Stimulated activated memory B cell treated with anti-CD40 and anti-IgM and Interleukin-4, amounts not matched to agents 10 μg/mL and 1 μg/mL and 100 μg/mL, for 72 hours (primary cell): Measurements from ENCODE around the gene EMD.

Source experiments
- ATAC-seq: fragments of 150-1000 bp; cut with Tn5 transposase; 2 replicates; pipeline ENCODE4 v1.10.0; 2021
- H3K27ac Mint-ChIP-seq: one replicate; pipeline ENCODE4 v1.8.0; 2022; ENCODE audit warnings: mild to moderate bottlenecking, mixed read lengths
- H3K27me3 Mint-ChIP-seq: one replicate; pipeline ENCODE4 v1.8.0; 2022; ENCODE audit warnings: mixed read lengths
- H3K36me3 Mint-ChIP-seq: one replicate; pipeline ENCODE4 v1.8.0; 2022; ENCODE audit warnings: mixed read lengths
- H3K4me1 Mint-ChIP-seq: one replicate; pipeline ENCODE4 v1.8.0; 2022; ENCODE audit warnings: mixed read lengths
- H3K4me3 Mint-ChIP-seq: one replicate; pipeline ENCODE4 v1.8.0; 2022; ENCODE audit warnings: mild to moderate bottlenecking, moderate library complexity, mixed read lengths
- H3K9me3 Mint-ChIP-seq: one replicate; pipeline ENCODE4 v1.8.0; 2022; ENCODE audit warnings: mixed read lengths

Gene EMD

GRCh38 chrX:154362085-154362742, 16.9 kb upstream of the EMD start:
- H3K27me3 Mint-ChIP-seq = no peaks in the 10 kb centered on the region
- H3K9me3 Mint-ChIP-seq = no peaks in the 10 kb centered on the region
- peaks cover 31% of the 10 kb centered on the region for H3K36me3 Mint-ChIP-seq
- no peak for ATAC-seq
- H3K4me3 Mint-ChIP-seq = no peak overlapping the region
- H3K27ac Mint-ChIP-seq = no peak overlapping the region
- H3K4me1 Mint-ChIP-seq = peaks cover 7% of the 10 kb centered on the region

- H3K4me1 Mint-ChIP-seq = peaks cover 11% of the 10 kb centered on the region
- no peaks in the 10 kb centered on the region for H3K27me3 Mint-ChIP-seq
- no peaks in the 10 kb centered on the region for H3K9me3 Mint-ChIP-seq
- peaks cover 32% of the 10 kb centered on the region for H3K36me3 Mint-ChIP-seq
- H3K27ac Mint-ChIP-seq = no peak overlapping the region
- no peak for ATAC-seq
- no peak overlapping the region for H3K4me3 Mint-ChIP-seq
Measured at GRCh38 chrX:154363706-154364439, 15.2 kb upstream of the EMD start.

DNA sequence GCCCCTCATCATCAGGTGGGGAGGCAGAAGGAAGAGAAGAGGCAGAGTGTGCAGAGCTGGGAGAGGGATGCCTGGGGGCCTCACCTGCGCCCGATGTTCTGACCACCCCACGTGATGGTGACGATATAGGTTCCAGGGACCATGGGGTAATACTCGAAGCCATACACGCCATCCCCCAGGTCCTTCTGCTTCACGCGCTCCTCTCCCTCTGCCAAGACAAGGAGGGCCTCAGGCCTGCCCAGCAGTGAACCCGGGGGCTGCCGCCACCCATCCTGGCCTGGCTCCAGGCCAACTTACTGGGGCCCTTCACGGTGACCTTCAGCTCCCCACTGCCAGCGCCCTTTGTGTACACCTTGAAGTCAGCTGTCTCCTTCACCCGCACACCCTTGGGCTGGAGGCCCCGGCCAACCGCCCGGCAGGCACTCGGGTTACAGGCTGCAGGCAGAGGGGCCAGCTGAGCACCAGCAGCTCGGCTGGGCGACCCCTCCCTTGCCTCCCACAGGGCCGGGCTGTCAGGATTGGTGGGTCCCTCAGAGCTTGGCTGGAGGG, 14.0 kb upstream of the EMD start:
- no peaks in the 10 kb centered on the region for H3K9me3 Mint-ChIP-seq
- no peak overlapping the region for H3K4me3 Mint-ChIP-seq
- no peak for ATAC-seq
- peaks cover 31% of the 10 kb centered on the region for H3K36me3 Mint-ChIP-seq
- peaks cover 10% of the 10 kb centered on the region for H3K4me1 Mint-ChIP-seq
- no peaks in the 10 kb centered on the region for H3K27me3 Mint-ChIP-seq
- no peak overlapping the region for H3K27ac Mint-ChIP-seq

DNA sequence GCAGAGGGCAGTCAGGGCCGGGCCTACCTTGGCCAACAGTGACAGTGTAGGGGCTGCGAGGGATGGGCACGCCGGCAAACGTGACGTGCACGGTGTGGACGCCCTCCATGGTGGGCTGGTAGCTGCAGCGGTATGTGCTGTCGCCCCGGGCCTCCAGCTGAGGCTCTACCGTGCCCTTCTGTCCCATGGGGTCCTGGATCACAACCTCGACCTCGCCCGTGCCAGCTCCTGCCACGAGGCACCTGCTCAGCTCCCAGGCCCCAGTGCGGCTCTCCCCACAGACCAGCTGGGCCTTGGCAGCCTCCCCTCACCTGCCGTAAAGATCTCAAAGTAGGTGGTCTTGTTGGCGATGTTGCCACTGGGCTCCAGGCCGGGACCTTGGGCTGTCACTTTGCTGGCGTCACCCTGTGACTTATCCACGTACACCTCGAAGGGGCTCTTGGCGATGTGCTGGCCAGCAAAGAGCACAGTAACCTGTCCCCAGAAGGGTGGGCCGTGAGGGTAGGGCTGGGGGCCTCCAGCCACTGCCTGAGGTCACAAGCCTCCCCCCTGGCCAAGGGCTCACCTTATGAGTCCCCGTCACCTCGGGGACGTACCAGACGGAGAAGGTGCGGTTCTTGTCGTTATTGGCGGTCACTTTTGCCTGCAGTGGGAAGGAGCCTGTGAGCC, 13.0 kb upstream of the EMD start:
- Mint-ChIP-seq H3K9me3 (no peaks in the 10 kb centered on the region), H3K36me3 (peaks cover 31% of the 10 kb centered on the region), H3K4me1 (peaks cover 10% of the 10 kb centered on the region), H3K27me3 (no peaks in the 10 kb centered on the region), H3K27ac (no peak overlapping the region), H3K4me3 (no peak overlapping the region)
- no peak for ATAC-seq

DNA sequence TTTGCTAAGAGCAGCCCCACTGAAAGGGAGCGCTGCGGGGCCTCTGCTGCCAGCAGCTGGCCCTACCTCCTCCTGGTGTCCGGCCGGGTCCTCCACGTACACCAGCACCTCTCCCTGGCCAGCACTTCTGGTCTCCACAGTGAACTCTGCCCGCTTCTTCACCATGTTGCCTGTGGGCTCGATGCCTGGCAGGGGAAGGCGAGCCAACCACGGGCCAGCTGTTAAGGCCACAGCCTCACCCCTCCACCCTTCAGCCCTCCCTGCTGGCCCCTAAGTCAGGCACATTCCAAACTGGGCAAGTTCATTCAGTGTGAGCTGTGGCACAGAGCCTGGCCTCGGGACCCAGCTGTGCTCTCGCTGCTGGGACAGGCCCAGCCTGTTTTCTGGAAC, 12.4 kb upstream of the EMD start:
- no peak for ATAC-seq
- Mint-ChIP-seq H3K9me3 (no peaks in the 10 kb centered on the region), H3K27me3 (no peaks in the 10 kb centered on the region), H3K27ac (peak overlapping the region; percentile 32), H3K4me3 (no peak overlapping the region), H3K4me1 (peaks cover 10% of the 10 kb centered on the region), H3K36me3 (peaks cover 31% of the 10 kb centered on the region)

DNA sequence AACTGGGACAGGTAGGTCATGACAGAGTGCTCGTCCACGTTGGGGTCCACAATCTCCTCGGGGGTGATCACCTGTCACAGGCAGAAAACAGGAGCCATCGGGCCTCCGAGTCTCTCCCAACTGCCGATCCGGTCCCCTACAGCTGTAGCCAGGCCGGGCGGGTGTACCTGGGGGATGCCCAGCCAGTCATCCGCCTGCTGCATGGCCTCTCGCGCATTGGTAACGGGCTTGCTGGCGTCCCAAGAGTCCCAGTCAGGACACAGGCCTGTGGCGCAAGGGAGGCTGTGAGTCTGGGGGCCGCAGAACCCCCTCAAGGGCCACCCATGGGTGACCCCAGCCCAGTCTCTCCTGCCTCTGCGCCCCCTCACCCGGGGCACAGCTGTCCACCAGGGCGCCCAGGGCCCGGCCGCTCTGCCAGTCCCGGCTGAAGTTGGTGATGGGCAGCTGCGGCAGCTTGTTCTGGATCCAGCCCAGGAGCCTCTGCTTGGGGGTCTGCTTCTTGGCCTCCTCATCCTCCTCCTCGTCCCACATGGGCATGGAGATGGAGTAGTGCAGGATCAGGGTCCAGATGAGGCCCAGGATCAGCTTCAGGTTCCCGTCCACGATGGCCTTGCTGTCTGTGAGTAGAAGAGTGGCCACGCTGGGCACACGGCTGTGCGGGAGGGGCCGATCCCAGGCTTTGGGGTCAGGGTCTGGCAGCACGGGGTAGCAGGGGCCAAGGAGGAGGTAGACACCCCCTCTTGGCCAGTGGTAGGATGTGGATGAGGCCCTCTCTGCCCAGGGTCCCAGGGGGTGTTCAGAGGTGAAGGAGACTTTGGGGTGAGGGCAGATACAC, 11.4 kb upstream of the EMD start:
- peaks cover 31% of the 10 kb centered on the region for H3K36me3 Mint-ChIP-seq
- peak overlapping the region; percentile 87 for H3K27ac Mint-ChIP-seq
- no peaks in the 10 kb centered on the region for H3K27me3 Mint-ChIP-seq
- H3K4me1 Mint-ChIP-seq = peaks cover 18% of the 10 kb centered on the region
- ATAC-seq = no peak
- peak overlapping the region; percentile 90 for H3K4me3 Mint-ChIP-seq
- no peaks in the 10 kb centered on the region for H3K9me3 Mint-ChIP-seq

GRCh38 chrX:154368630-154369448, 10.3 kb upstream of the EMD start:
- H3K27me3 Mint-ChIP-seq = no peaks in the 10 kb centered on the region
- no peaks in the 10 kb centered on the region for H3K9me3 Mint-ChIP-seq
- H3K4me1 Mint-ChIP-seq = peaks cover 18% of the 10 kb centered on the region
- peak overlapping the region; percentile 87 for H3K27ac Mint-ChIP-seq
- H3K4me3 Mint-ChIP-seq = peak overlapping the region; percentile 90
- peaks cover 26% of the 10 kb centered on the region for H3K36me3 Mint-ChIP-seq
- peak; percentile 79 for ATAC-seq

- Mint-ChIP-seq H3K27me3 (no peaks in the 10 kb centered on the region), H3K4me1 (peaks cover 18% of the 10 kb centered on the region), H3K27ac (peak overlapping the region; percentile 87), H3K9me3 (no peaks in the 10 kb centered on the region), H3K4me3 (peak overlapping the region; percentile 90), H3K36me3 (peaks cover 22% of the 10 kb centered on the region)
- ATAC-seq = peak; percentile 34
Measured at GRCh38 chrX:154369449-154370299, 9.4 kb upstream of the EMD start.

- no peaks in the 10 kb centered on the region for H3K9me3 Mint-ChIP-seq
- peaks cover 18% of the 10 kb centered on the region for H3K36me3 Mint-ChIP-seq
- no peaks in the 10 kb centered on the region for H3K27me3 Mint-ChIP-seq
- peaks cover 24% of the 10 kb centered on the region for H3K4me1 Mint-ChIP-seq
- no peak for ATAC-seq
- peak overlapping the region; percentile 90 for H3K4me3 Mint-ChIP-seq
- peak overlapping the region; percentile 87 for H3K27ac Mint-ChIP-seq
Measured at GRCh38 chrX:154370300-154371016, 8.6 kb upstream of the EMD start.

GRCh38 chrX:154371017-154371788, 7.9 kb upstream of the EMD start:
- H3K27ac Mint-ChIP-seq = peak overlapping the region; percentile 87
- no peaks in the 10 kb centered on the region for H3K9me3 Mint-ChIP-seq
- H3K36me3 Mint-ChIP-seq = peaks cover 13% of the 10 kb centered on the region
- peak; percentile 84 for ATAC-seq
- peak overlapping the region; percentile 90 for H3K4me3 Mint-ChIP-seq
- H3K27me3 Mint-ChIP-seq = no peaks in the 10 kb centered on the region
- H3K4me1 Mint-ChIP-seq = peaks cover 24% of the 10 kb centered on the region

DNA sequence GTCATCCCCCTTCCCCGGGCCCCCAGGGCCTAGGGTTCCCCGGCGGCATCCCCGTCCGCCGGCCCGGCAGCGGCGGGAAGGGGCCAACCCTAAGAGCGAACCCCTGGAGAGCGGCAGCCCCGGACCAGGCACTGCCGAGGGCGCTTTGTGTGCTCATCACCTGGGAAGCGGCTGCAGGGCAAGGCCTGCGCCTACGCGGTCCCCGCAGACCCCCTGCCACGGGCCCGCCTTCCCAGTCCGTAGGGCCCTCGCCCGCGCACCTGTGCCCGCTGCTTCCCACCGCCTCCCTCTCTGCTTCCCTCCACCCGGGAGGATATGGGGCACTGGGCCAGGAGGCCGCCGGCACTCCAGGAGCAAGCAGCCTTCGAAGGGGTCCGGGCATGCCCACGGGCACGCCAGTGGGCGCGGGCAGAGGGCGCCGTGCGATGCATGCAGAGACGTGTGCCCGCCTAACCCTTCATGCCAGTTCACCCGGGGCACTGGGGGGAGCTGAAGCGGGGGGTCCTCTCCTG, 7.2 kb upstream of the EMD start:
- H3K27me3 Mint-ChIP-seq = no peaks in the 10 kb centered on the region
- ATAC-seq = peak; percentile 1
- peaks cover 24% of the 10 kb centered on the region for H3K4me1 Mint-ChIP-seq
- H3K36me3 Mint-ChIP-seq = peaks cover 10% of the 10 kb centered on the region
- peak overlapping the region; percentile 87 for H3K27ac Mint-ChIP-seq
- H3K9me3 Mint-ChIP-seq = no peaks in the 10 kb centered on the region
- H3K4me3 Mint-ChIP-seq = peak overlapping the region; percentile 90

DNA sequence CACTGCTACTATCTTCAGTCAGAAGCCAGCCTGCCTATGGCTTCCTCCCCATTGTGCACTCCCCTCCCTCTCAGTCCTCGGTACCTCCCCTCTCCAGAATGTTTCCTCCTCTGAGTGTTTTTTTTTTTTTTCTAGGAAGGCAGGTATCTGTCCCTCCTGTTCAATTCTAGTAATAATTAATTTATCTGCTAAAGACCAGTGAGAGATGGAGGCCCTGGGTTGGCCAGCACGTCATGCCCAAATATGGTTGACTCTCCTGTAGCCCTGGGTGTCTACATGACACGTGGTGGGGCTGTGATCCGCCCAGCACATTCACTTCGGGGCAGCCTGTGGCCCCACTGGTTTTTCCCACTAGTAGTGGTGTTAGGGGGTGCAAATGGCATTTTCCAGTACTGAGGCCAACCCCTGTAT, 6.5 kb upstream of the EMD start:
- ATAC-seq = no peak
- H3K27ac Mint-ChIP-seq = peak overlapping the region; percentile 87
- H3K27me3 Mint-ChIP-seq = no peaks in the 10 kb centered on the region
- H3K4me1 Mint-ChIP-seq = peaks cover 24% of the 10 kb centered on the region
- no peaks in the 10 kb centered on the region for H3K9me3 Mint-ChIP-seq
- peak overlapping the region; percentile 90 for H3K4me3 Mint-ChIP-seq
- peaks cover 6% of the 10 kb centered on the region for H3K36me3 Mint-ChIP-seq
